Natural killer cell treated with Interleukin-12 subunit alpha and Interleukin-12 subunit beta and Interleukin-15 and Interleukin-18, amount 100 ng/mL, for 72 hours (primary cell): ENCODE measurements around the gene MYADML2. TPM values are rescaled to one million over a fixed set of nuclear protein-coding genes. Genes with fewer than 3 reads are reported as not detected.
A peak's percentile ranks its signal among the peaks of the same experiment; 100 is the strongest.

ENCODE experiments used
- ATAC-seq, 2 donors: fragments of 150-1000 bp; cut with Tn5 transposase in 1 of 2; sonication (Bioruptor Pico), chemical (Tn5 transposase) in 1 of 2; 2 replicates each; pipeline ENCODE4 v1.10.0; 2021
- DNase-seq: peaks from one replicate; pipeline ENCODE4 v3.0.0; 2022; ENCODE audit warnings: low spot score
- H3K27ac Mint-ChIP-seq, 2 donors: 1 replicate in 1 of 2; 2 replicates in 1 of 2; pipeline ENCODE4 v1.8.0; 2022; ENCODE audit warnings: mixed read lengths in 2 of 2, mild to moderate bottlenecking in 1 of 2, moderate library complexity in 1 of 2
- H3K27me3 Mint-ChIP-seq, 2 donors: 1 replicate in 1 of 2; 2 replicates in 1 of 2; pipeline ENCODE4 v1.8.0; 2022; ENCODE audit warnings: mixed read lengths in 2 of 2
- H3K36me3 Mint-ChIP-seq: one replicate; pipeline ENCODE4 v1.8.0; 2022; ENCODE audit warnings: mixed read lengths
- H3K4me1 Mint-ChIP-seq, 2 donors: 1 replicate in 1 of 2; 2 replicates in 1 of 2; pipeline ENCODE4 v1.8.0; 2022; ENCODE audit warnings: low read depth in 2 of 2, mixed read lengths in 2 of 2, mild to moderate bottlenecking in 1 of 2
- H3K4me3 Mint-ChIP-seq: one replicate; pipeline ENCODE4 v1.8.0; 2022; ENCODE audit warnings: mixed read lengths
- H3K9me3 Mint-ChIP-seq: 2 replicates; pipeline ENCODE4 v1.8.0; 2022; ENCODE audit warnings: mixed read lengths
- total RNA-seq, 2 donors: library from RNA; stranded (reverse); gene quantifications; one replicate each; pipeline ENCODE4 v1.2.3, GENCODE V29; 2022

Gene MYADML2
- total RNA-seq, 2 donors from 2014 or later = not detected

DNA sequence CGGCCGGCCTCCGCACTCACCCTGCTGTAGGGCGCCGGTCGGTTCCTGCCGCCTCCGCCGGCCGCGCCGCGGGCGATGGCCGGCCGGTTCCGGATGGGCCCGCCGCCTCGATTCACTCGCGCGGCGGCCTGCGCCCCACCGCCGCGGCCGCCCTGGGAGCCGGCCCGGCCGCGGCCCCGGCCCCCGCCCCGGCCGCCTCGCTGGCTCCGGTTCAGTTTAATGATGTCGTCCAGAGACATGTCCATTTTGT lies 55.8 kb downstream of the MYADML2 start:
- no peaks in the 10 kb centered on the region for H3K9me3 Mint-ChIP-seq
- peak; percentile 14 to 37 for ATAC-seq

GRCh38 chr17:81890447-81891302 lies 56.4 kb downstream of the MYADML2 start:
- peak overlapping the region; percentile 86 to 91 for H3K27ac Mint-ChIP-seq
- H3K27me3 Mint-ChIP-seq = no peaks in the 10 kb centered on the region
- peak overlapping the region; percentile 93 for H3K4me3 Mint-ChIP-seq
- peaks cover 24% of the 10 kb centered on the region for H3K36me3 Mint-ChIP-seq
- ATAC-seq = peak in 1 of 2 donors; percentile 10
- no peak for DNase-seq
- peaks cover 13 to 34% of the 10 kb centered on the region in 2 donors for H3K4me1 Mint-ChIP-seq
- H3K9me3 Mint-ChIP-seq = no peaks in the 10 kb centered on the region

More for the DNA sequence above, 55.8 kb downstream of the MYADML2 start:
- no peaks in the 10 kb centered on the region for H3K27me3 Mint-ChIP-seq
- H3K36me3 Mint-ChIP-seq = peaks cover 24% of the 10 kb centered on the region
- H3K27ac Mint-ChIP-seq = peak overlapping the region; percentile 86 to 91
- peak overlapping the region; percentile 93 for H3K4me3 Mint-ChIP-seq
- DNase-seq = no peak
- H3K4me1 Mint-ChIP-seq = peaks cover 10 to 30% of the 10 kb centered on the region in 2 donors

Other genes starting within 250 kb of the MYADML2 start
- 100 to 1,000 TPM in 1 of 2 donors, 10 to 100 TPM in 1; 98.7 to 226 TPM for gene MRPL12, start 243.9 kb downstream of the MYADML2 start, total RNA-seq
- 10 to 100 TPM; 17.5 to 36.3 TPM for gene SLC25A10, start 234.9 kb downstream of the MYADML2 start, total RNA-seq
- gene GCGR, start 143.1 kb downstream of the MYADML2 start, total RNA-seq = not detected
- 100 to 1,000 TPM in 1 of 2 donors, 10 to 100 TPM in 1; 83.9 to 104 TPM for gene MCRIP1, start 113.9 kb downstream of the MYADML2 start, total RNA-seq
- not detected for gene PPP1R27, start 112.2 kb downstream of the MYADML2 start, total RNA-seq
- 100 to 1,000 TPM; 691 to 774 TPM for gene P4HB, start 86.7 kb downstream of the MYADML2 start, total RNA-seq
- gene ARHGDIA, start 75.9 kb downstream of the MYADML2 start, total RNA-seq = 100 to 1,000 TPM; 874 to 929 TPM
- 100 to 1,000 TPM; 159 to 302 TPM for gene ALYREF, start 55.6 kb downstream of the MYADML2 start, total RNA-seq
- 100 to 1,000 TPM in 1 of 2 donors, 10 to 100 TPM in 1; 81.3 to 112 TPM for gene ANAPC11, start 55.5 kb downstream of the MYADML2 start, total RNA-seq
- under 1 TPM; 0.17 to 0.50 TPM for gene NPB, start 45.0 kb downstream of the MYADML2 start, total RNA-seq
- gene PCYT2, start 35.8 kb downstream of the MYADML2 start, total RNA-seq = 10 to 100 TPM; 30.4 to 36.5 TPM
- gene SIRT7, start 29.1 kb downstream of the MYADML2 start, total RNA-seq = 10 to 100 TPM; 69.4 to 77.6 TPM
- gene MAFG, start 19.5 kb downstream of the MYADML2 start, total RNA-seq = 10 to 100 TPM; 26.7 to 49.4 TPM
- 10 to 100 TPM; 18.3 to 56.1 TPM for gene PYCR1, start 9.9 kb downstream of the MYADML2 start, total RNA-seq
- gene NOTUM, start 14.0 kb upstream of the MYADML2 start, total RNA-seq = under 1 TPM in 1 of 2 donors, not detected in 1; 0.17 TPM
- 10 to 100 TPM; 21.6 to 46.8 TPM for gene ASPSCR1, start 30.4 kb upstream of the MYADML2 start, total RNA-seq
- gene CENPX, start 75.6 kb upstream of the MYADML2 start, total RNA-seq = 100 to 1,000 TPM in 1 of 2 donors, 10 to 100 TPM in 1; 82.6 to 174 TPM
- 10 to 100 TPM; 16.1 to 42.3 TPM for gene LRRC45, start 76.1 kb upstream of the MYADML2 start, total RNA-seq
- 1 to 10 TPM; 3.0 to 6.1 TPM for gene RAC3, start 84.4 kb upstream of the MYADML2 start, total RNA-seq
- gene DCXR, start 90.5 kb upstream of the MYADML2 start, total RNA-seq = 100 to 1,000 TPM in 1 of 2 donors, 10 to 100 TPM in 1; 95.7 to 136 TPM
- 10 to 100 TPM; 18.2 to 23.1 TPM for gene RFNG, start 104.6 kb upstream of the MYADML2 start, total RNA-seq
- 100 to 1,000 TPM; 112 to 114 TPM for gene GPS1, start 104.7 kb upstream of the MYADML2 start, total RNA-seq
- 100 to 1,000 TPM; 125 to 196 TPM for gene DUS1L, start 118.6 kb upstream of the MYADML2 start, total RNA-seq
- 100 to 1,000 TPM; 195 to 451 TPM for gene FASN, start 151.0 kb upstream of the MYADML2 start, total RNA-seq